ENCODE data around the gene FAR2. TPM values are rescaled to one million over a fixed set of nuclear protein-coding genes. Genes with fewer than 3 reads are reported as not detected.

The FAR2 gene
- total RNA-seq, 1 donor from 2014 or later, result 7.2 TPM

GRCh38 chr12:29329411-29329810 is 180.3 kb downstream of the FAR2 start:
- Mint-ChIP-seq H3K27ac (no peak overlapping the region), H3K4me1 (no peaks in the 10 kb centered on the region), H3K27me3 (ENCODE audit: low read depth) (no peaks in the 10 kb centered on the region), H3K9me3 (peaks cover 10% of the 10 kb centered on the region), H3K36me3 (peaks cover 16% of the 10 kb centered on the region), H3K4me3 (no peak overlapping the region)
- no peak for DNase-seq (ENCODE audit: low spot score in 2 of 2, unreplicated experiment in 2 of 2)
- TF ChIP-seq, protein P1, sequence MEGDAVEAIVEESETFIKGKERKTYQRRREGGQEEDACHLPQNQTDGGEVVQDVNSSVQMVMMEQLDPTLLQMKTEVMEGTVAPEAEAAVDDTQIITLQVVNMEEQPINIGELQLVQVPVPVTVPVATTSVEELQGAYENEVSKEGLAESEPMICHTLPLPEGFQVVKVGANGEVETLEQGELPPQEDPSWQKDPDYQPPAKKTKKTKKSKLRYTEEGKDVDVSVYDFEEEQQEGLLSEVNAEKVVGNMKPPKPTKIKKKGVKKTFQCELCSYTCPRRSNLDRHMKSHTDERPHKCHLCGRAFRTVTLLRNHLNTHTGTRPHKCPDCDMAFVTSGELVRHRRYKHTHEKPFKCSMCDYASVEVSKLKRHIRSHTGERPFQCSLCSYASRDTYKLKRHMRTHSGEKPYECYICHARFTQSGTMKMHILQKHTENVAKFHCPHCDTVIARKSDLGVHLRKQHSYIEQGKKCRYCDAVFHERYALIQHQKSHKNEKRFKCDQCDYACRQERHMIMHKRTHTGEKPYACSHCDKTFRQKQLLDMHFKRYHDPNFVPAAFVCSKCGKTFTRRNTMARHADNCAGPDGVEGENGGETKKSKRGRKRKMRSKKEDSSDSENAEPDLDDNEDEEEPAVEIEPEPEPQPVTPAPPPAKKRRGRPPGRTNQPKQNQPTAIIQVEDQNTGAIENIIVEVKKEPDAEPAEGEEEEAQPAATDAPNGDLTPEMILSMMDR (IDR thresholded peaks at IDR 0.05; ENCODE audit: unreplicated experiment), result no peak

DNA sequence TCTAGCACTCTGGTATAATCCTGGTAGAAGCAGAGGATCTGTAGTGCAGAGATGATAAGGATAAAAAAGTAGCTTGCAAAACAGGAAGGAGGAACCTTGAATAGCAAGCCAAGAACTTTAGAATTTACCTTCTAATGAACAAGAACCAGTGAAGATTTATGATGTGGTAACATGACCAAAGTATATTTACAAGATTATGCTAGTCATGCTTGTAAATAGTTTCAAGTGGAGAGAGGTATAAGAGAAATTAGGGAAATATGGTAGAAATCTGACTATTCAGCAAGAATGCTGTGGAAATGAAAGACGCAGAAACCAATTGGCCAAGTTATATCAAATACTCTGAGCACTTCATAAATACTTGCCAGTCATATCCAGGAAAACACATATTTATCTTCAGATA is 184.1 kb downstream of the FAR2 start:
- no peak overlapping the region for H3K27ac Mint-ChIP-seq
- no peaks in the 10 kb centered on the region for H3K4me1 Mint-ChIP-seq
- H3K4me3 Mint-ChIP-seq, result no peak overlapping the region
- DNase-seq (ENCODE audit: low spot score in 2 of 2, unreplicated experiment in 2 of 2), result no peak
- H3K9me3 Mint-ChIP-seq, result no peaks in the 10 kb centered on the region
- peaks cover 2% of the 10 kb centered on the region for H3K36me3 Mint-ChIP-seq
- TF ChIP-seq, protein P1 (IDR thresholded peaks at IDR 0.05; ENCODE audit: unreplicated experiment), result no peak
- no peaks in the 10 kb centered on the region for H3K27me3 Mint-ChIP-seq (ENCODE audit: low read depth)

DNA sequence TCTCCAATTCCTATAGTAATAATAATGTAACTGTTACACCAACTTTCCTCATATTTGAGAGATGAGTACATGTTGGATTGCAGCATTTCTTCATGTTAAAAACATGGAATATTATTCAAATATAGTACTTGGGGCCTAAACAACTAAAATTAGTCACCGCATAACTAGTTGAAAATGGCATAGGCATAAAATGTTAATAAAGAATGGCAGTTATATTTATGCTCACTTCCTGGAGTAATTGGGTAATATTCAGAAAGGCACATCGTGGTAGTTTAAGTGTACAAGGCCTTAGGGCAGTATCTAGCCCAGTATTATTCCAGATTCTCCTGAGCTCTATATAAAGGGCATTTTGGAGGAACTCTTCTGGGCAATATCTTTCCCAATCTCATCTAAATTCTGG is 185.9 kb downstream of the FAR2 start:
- Mint-ChIP-seq H3K27ac (no peak overlapping the region), H3K27me3 (ENCODE audit: low read depth) (no peaks in the 10 kb centered on the region), H3K9me3 (no peaks in the 10 kb centered on the region), H3K36me3 (peaks cover 2% of the 10 kb centered on the region), H3K4me1 (no peaks in the 10 kb centered on the region), H3K4me3 (no peak overlapping the region)
- TF ChIP-seq, protein P1 (IDR thresholded peaks at IDR 0.05; ENCODE audit: unreplicated experiment), result no peak
- DNase-seq (ENCODE audit: low spot score in 2 of 2, unreplicated experiment in 2 of 2), result no peak

- Mint-ChIP-seq H3K4me3 (no peak overlapping the region), H3K36me3 (peaks cover 12% of the 10 kb centered on the region), H3K27ac (no peak overlapping the region), H3K27me3 (ENCODE audit: low read depth) (no peaks in the 10 kb centered on the region), H3K9me3 (no peaks in the 10 kb centered on the region), H3K4me1 (no peaks in the 10 kb centered on the region)
- no peak for DNase-seq (ENCODE audit: low spot score in 2 of 2, unreplicated experiment in 2 of 2)
- TF ChIP-seq, protein P1 (IDR thresholded peaks at IDR 0.05; ENCODE audit: unreplicated experiment), result no peak
Measured at GRCh38 chr12:29337325-29337724, 188.2 kb downstream of the FAR2 start.

DNA sequence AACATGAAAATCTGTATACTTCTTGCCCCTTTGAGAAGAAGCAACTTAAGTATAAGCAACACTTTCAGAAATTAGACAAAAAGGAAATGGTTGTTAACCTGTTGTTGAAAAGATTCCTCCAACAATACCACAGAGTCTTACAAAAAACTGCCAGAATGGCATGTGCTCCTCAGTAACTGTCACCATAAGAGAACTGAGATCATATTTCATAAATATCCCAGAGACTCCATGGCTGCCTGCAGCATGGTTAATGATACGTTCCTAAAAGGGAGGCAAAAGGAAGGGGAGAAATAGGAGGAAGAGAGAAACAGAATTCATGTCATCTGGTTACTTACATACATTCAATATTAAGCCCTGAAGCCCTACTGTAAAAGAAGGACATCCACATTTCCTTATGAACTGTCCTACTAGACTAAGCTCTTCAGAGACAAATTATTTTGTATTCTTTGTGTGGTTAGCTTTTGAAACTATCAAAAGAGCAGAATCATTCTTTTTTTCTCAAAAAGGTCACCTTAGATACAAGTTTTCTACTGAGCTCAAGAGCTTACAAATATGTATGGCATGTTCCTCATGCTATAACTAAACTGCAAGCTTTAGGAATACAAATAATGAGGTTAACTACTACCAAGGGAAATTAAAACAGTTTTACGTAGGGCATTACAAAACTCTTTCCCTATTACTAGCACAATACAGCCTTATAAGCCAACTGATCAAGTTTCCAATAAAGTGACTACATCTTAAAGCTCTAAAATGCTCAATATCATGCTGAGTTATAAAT is 194.1 kb downstream of the FAR2 start:
- TF ChIP-seq, protein P1 (IDR thresholded peaks at IDR 0.05; ENCODE audit: unreplicated experiment), result no peak
- Mint-ChIP-seq H3K9me3 (peaks cover 5% of the 10 kb centered on the region), H3K27me3 (ENCODE audit: low read depth) (no peaks in the 10 kb centered on the region), H3K4me3 (no peak overlapping the region), H3K36me3 (peaks cover 27% of the 10 kb centered on the region), H3K27ac (no peak overlapping the region), H3K4me1 (no peaks in the 10 kb centered on the region)
- DNase-seq (ENCODE audit: low spot score in 2 of 2, unreplicated experiment in 2 of 2), result no peak

Data from mesothelial cell of epicardium (in vitro differentiated cells).